A549 treated with Mapracorat at 1 μM for 4 hours (cell line): ENCODE results near the gene ANKRD10. TPM values are rescaled to one million over a fixed set of nuclear protein-coding genes. Genes with fewer than 3 reads are reported as not detected.

Experiments used
- total RNA-seq: library from RNA; stranded (reverse); fragments of 200-300 nt; extraction: Qiagen RNA extraction; gene quantifications from 5 replicates; pipeline ENCODE4 v1.2.3, GENCODE V29; 2022

Gene ANKRD10
- total RNA-seq = 37.0 to 44.1 TPM (median 38.9 TPM) in 5 replicates

GRCh38 chr13:110915057-110915873 lies at the start of gene ANKRD10:
Gene ANKRD10, minus strand, starts transcription at chr13:110915069. Its CDS starts 135 bp downstream, at chr13:110914934.

Other genes with a start within 250 kb of the ANKRD10 start
- gene CARS2, start 209.0 kb downstream of the ANKRD10 start, total RNA-seq = 48.5 to 68.1 TPM (median 58.2 TPM) in 5 replicates
- gene ING1, start 201.4 kb downstream of the ANKRD10 start, total RNA-seq = 9.2 to 11.6 TPM (median 10.7 TPM) in 5 replicates
- gene ARHGEF7, start 200.2 kb upstream of the ANKRD10 start, total RNA-seq = 19.4 to 21.3 TPM (median 20.5 TPM) in 5 replicates